Mesendoderm (in vitro differentiated cells): ENCODE data around the gene SMIM5.
"Not testable (repeated sequence)": the region's sequence is repeated elsewhere in the genome, so short reads cannot be mapped to it uniquely, and the experiment has no call there.

Experiments used
- DNase-seq: peaks from one replicate; pipeline ENCODE4 v3.0.0; 2013
- H2AK5ac ChIP-seq: 2 replicates; pipeline ENCODE4 v1.6.1; 2013; ENCODE audit warnings: low read length, inconsistent platforms
- H2BK120ac ChIP-seq: 2 replicates; pipeline ENCODE4 v1.6.1; 2013; ENCODE audit warnings: low read depth, mild to moderate bottlenecking, low read length, moderate library complexity, mixed read lengths
- H2BK15ac ChIP-seq: replicated peaks from 2 replicates; pipeline ENCODE4 v1.6.1; 2013; ENCODE audit warnings: low read depth, mild to moderate bottlenecking, moderate library complexity
- H2BK5ac ChIP-seq: 2 replicates; pipeline ENCODE4 v1.6.1; 2013; ENCODE audit warnings: low read length, inconsistent platforms
- H3K18ac ChIP-seq: 2 replicates; pipeline ENCODE4 v1.6.1; 2013; ENCODE audit warnings: mild to moderate bottlenecking, low read length, mixed read lengths
- H3K23ac ChIP-seq: one replicate; pipeline ENCODE4 v1.6.1; 2013; ENCODE audit warnings: low read length
- H3K27ac ChIP-seq: 2 replicates; pipeline ENCODE4 v1.5.1; 2013; ENCODE audit warnings: low read depth, mild to moderate bottlenecking, inconsistent platforms, low read length, moderate library complexity
- H3K27me3 ChIP-seq: 2 replicates; pipeline ENCODE4 v1.6.1; 2013; ENCODE audit warnings: low read length, control low read depth, mild to moderate bottlenecking, inconsistent platforms; ENCODE audit not compliant: insufficient read depth, poor library complexity
- H3K36me3 ChIP-seq: 2 replicates; pipeline ENCODE4 v1.6.1; 2013; ENCODE audit warnings: low read length, inconsistent platforms; ENCODE audit not compliant: control insufficient read depth, insufficient read depth
- H3K4ac ChIP-seq: one replicate; pipeline ENCODE4 v1.6.1; 2013; ENCODE audit warnings: low read depth, mild to moderate bottlenecking, low read length, moderate library complexity
- H3K4me1 ChIP-seq: 2 replicates; pipeline ENCODE4 v1.6.1; 2013; ENCODE audit warnings: low read depth, low read length, inconsistent platforms; ENCODE audit not compliant: control insufficient read depth
- H3K4me2 ChIP-seq: 2 replicates; pipeline ENCODE4 v1.6.1; 2013; ENCODE audit warnings: low read length
- H3K4me3 ChIP-seq: 2 replicates; pipeline ENCODE4 v1.5.1; 2013; ENCODE audit warnings: mild to moderate bottlenecking, low read length
- H3K56ac ChIP-seq: one replicate; pipeline ENCODE4 v1.6.1; 2013; ENCODE audit warnings: low read length
- H3K79me1 ChIP-seq: 2 replicates; pipeline ENCODE4 v1.6.1; 2013; ENCODE audit warnings: low read length, inconsistent platforms
- H3K79me2 ChIP-seq: 2 replicates; pipeline ENCODE4 v1.6.1; 2013; ENCODE audit warnings: mild to moderate bottlenecking, low read length; ENCODE audit not compliant: control insufficient read depth, insufficient read depth
- H3K9ac ChIP-seq: 2 replicates; pipeline ENCODE4 v1.6.1; 2013; ENCODE audit warnings: low read length, inconsistent platforms
- H4K5ac ChIP-seq: one replicate; pipeline ENCODE4 v1.6.1; 2013; ENCODE audit warnings: low read length
- H4K8ac ChIP-seq: one replicate; pipeline ENCODE4 v1.6.1; 2013; ENCODE audit warnings: low read depth, mild to moderate bottlenecking, control low read depth, low read length, moderate library complexity
- WGBS: extraction: QIAGEN DNeasy Blood & Tissue Kit; methylation state at CpG from one replicate; pipeline ENCODE4 v1.1.7; 2013; ENCODE audit warnings: low lambda C conversion rate, missing lambda C conversion rate; ENCODE audit not compliant: insufficient coverage; ENCODE audit errors: extremely low coverage; 5-methylcytosine and 5-hydroxymethylcytosine counted together

SMIM5 gene

DNA sequence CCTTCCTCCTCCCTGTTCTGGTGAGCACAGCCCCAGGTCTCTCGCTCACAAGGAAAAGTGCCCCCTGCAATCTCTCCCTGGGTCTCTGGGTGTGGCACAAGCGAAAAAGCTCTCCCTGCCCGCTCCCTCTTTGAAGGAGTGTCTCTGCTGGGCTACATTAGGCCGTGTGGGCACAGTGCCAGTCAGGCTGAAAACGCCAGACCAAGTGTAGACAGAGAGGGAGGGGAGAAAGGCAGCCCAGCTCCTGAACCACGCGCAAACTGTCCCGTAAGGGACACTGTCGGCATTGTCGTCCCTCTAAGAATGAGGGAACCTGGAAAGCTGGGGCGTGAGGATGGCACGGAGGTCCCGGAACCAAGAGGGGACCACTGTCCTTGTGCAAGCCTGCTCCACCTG, 3.9 kb downstream of the SMIM5 start:
- Histone ChIP-seq H3K18ac (no peak overlapping the region), H2BK15ac (no peak overlapping the region), H3K4me1 (peaks cover 3% of the 10 kb centered on the region), H3K4me3 (no peak overlapping the region), H4K8ac (no peak overlapping the region), H3K36me3 (no peaks in the 10 kb centered on the region), H4K5ac (no peak overlapping the region), H3K79me1 (no peaks in the 10 kb centered on the region), H3K27ac (no peak overlapping the region), H3K27me3 (no peaks in the 10 kb centered on the region), H2BK5ac (no peak overlapping the region), H3K23ac (no peak overlapping the region), H3K79me2 (no peaks in the 10 kb centered on the region), H2AK5ac (no peak overlapping the region), H3K4ac (no peak overlapping the region), H3K56ac (no peak overlapping the region), H3K9ac (no peak overlapping the region), H3K4me2 (no peak overlapping the region), H2BK120ac (no peak overlapping the region)
- WGBS, result no CpG with 5 or more reads among the region's 13 CpGs
- no peak for DNase-seq

DNA sequence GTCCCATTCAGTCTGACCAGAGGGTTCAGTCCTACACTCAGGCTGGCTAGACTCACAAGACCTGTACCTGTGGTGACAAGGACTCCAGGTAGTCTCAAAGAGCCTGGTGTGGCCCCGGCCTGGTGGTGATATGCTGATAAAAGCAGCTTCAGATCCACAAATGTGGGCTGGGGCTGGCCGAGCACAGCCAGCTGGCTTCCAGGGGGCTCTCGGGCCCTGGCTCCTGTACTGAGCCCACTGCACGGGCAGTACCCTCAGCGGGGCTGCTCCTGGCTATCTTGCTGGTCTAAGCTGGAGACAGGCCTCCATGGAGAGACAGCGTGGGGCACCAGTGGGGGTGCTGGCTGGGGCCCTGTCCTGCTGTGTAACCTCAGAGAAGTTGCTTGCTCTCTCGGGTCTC, 4.3 kb downstream of the SMIM5 start:
- Histone ChIP-seq H2BK120ac (no peak overlapping the region), H3K79me2 (no peaks in the 10 kb centered on the region), H3K36me3 (no peaks in the 10 kb centered on the region), H3K18ac (no peak overlapping the region), H2BK5ac (no peak overlapping the region), H3K4me2 (no peak overlapping the region), H4K5ac (no peak overlapping the region), H2BK15ac (no peak overlapping the region), H4K8ac (no peak overlapping the region), H3K9ac (no peak overlapping the region), H2AK5ac (no peak overlapping the region), H3K79me1 (no peaks in the 10 kb centered on the region), H3K4me3 (no peak overlapping the region), H3K27ac (no peak overlapping the region), H3K56ac (no peak overlapping the region), H3K4me1 (peaks cover 3% of the 10 kb centered on the region), H3K4ac (no peak overlapping the region), H3K27me3 (no peaks in the 10 kb centered on the region), H3K23ac (no peak overlapping the region)
- no peak for DNase-seq
- no CpG with 5 or more reads among the region's 7 CpGs for WGBS

DNA sequence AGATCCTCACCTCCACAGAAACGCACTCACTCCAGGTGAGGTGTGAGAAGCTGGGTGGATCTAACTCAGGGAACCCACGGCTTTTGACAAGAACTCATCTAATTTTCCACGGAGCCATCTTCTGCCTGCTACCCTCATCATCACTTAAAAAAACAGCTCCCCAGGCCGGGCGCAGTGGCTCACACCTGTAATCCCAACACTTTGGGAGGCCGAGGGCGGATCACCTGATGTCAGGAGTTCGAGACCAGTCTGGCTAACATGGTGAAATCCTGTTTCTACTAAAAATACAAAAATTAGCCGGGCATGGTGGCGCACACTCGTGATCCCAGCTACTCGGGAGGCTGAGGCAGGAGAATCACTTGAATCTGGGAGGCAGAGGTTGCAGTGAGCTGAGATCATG, 4.8 kb downstream of the SMIM5 start:
- H3K79me1 ChIP-seq, H3K9ac ChIP-seq, H3K4me3 ChIP-seq, H3K27me3 ChIP-seq, H2BK5ac ChIP-seq, H2BK15ac ChIP-seq, H2AK5ac ChIP-seq, DNase-seq, H3K18ac ChIP-seq, H4K5ac ChIP-seq, H2BK120ac ChIP-seq, H3K23ac ChIP-seq, H3K4ac ChIP-seq, H4K8ac ChIP-seq, H3K4me1 ChIP-seq, H3K4me2 ChIP-seq, H3K56ac ChIP-seq, H3K36me3 ChIP-seq, H3K27ac ChIP-seq, H3K79me2 ChIP-seq: not testable (repeated sequence)
- no CpG with 5 or more reads among the region's 12 CpGs for WGBS

DNA sequence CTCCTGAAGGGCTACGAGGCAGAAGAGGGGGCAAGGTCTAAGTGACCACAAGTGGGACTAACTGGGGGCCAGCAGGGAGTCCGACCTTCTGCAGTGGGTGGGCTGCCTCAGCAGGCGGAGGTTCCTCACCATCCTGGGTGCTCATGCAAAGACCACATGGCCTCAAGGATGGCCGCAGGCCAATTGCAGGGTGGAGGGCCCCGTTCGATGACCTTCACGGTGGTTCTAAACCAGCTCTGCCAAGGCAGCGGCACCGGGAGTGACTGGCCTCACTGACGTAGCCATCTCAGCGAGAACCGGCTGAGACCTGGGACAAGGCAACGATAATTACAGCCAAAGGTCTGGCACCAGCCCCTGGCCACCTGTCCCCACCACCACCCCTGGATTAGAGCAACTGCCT, 5.7 kb downstream of the SMIM5 start:
- H3K9ac ChIP-seq, result no peak overlapping the region
- no peak overlapping the region for H3K4me3 ChIP-seq
- H3K4me1 ChIP-seq, result no peaks in the 10 kb centered on the region
- no peaks in the 10 kb centered on the region for H3K79me2 ChIP-seq
- H3K18ac ChIP-seq, result no peak overlapping the region
- no peaks in the 10 kb centered on the region for H3K79me1 ChIP-seq
- H2BK120ac ChIP-seq, result no peak overlapping the region
- DNase-seq, result no peak
- no peak overlapping the region for H3K23ac ChIP-seq
- no peak overlapping the region for H2BK5ac ChIP-seq
- H4K8ac ChIP-seq, result no peak overlapping the region
- H2AK5ac ChIP-seq, result no peak overlapping the region
- no peaks in the 10 kb centered on the region for H3K27me3 ChIP-seq
- H3K4ac ChIP-seq, result no peak overlapping the region
- H2BK15ac ChIP-seq, result no peak overlapping the region
- H3K56ac ChIP-seq, result no peak overlapping the region
- no peak overlapping the region for H3K27ac ChIP-seq
- H3K4me2 ChIP-seq, result no peak overlapping the region
- no peaks in the 10 kb centered on the region for H3K36me3 ChIP-seq
- H4K5ac ChIP-seq, result no peak overlapping the region
- no CpG with 5 or more reads among the region's 13 CpGs for WGBS

DNA sequence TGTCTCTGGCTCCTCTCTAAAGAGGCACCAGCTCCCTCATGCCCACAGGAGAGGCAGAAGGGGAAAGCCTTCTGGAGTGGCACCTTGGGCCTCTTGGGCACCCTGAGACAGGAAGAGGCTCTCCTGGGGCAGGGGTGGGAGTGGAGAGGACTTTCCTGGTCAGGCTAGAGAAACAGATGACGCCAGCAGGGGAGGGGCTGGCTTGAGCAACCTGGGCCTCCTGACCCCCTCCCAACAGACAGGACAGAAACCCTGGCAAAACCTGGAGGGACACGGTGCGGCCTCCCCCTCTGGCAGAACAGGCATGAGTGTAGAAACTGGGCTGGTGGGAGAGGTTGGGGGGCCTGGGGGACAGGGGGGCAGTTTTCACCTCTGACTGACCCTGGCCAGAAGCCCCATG, 6.1 kb downstream of the SMIM5 start:
- Histone ChIP-seq H2AK5ac (no peak overlapping the region), H4K5ac (no peak overlapping the region), H3K36me3 (no peaks in the 10 kb centered on the region), H3K27me3 (no peaks in the 10 kb centered on the region), H3K18ac (no peak overlapping the region), H3K56ac (no peak overlapping the region), H3K79me2 (no peaks in the 10 kb centered on the region), H3K4me3 (no peak overlapping the region), H3K23ac (no peak overlapping the region), H2BK120ac (no peak overlapping the region), H4K8ac (no peak overlapping the region), H3K27ac (no peak overlapping the region), H3K4ac (no peak overlapping the region), H2BK15ac (no peak overlapping the region), H3K4me1 (no peaks in the 10 kb centered on the region), H3K4me2 (no peak overlapping the region), H3K9ac (no peak overlapping the region), H2BK5ac (no peak overlapping the region), H3K79me1 (no peaks in the 10 kb centered on the region)
- no peak for DNase-seq
- WGBS, result no CpG with 5 or more reads among the region's 3 CpGs

DNA sequence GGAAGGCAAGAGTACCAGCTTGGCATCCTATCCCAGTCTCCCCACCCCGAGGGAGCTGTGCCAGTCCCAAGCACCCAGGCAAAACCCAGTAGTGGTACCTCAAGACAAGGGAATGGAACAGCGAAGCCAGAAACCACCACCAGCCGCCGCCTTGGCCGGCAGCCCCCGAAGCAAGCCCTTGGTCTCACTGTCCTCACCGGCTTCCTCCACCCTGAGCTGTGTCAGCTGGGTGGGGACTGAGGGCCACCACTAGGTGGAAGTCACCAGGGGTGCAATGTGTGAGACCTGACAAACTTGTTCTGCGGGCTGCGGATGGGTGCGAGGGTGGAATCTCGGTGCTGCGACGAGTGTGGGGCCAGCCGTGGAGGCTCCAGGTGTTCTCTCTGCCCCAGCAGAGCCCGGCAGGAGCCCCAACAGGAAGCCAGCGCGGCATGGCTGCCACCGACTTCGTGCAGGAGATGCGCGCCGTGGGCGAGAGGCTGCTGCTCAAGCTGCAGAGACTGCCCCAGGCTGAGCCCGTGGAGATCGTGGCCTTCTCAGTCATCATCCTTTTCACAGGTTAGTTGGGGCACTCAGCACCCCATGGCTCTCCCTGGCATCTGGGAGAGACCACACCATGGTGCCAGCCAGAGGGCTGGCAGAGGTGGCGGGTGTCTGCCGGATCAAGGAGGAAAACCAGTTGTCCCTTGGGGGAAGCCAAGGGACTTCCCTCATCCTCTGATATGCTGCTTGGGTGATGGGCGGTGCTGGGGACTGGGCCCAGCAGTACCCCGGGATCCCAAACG, 6.7 kb downstream of the SMIM5 start:
- H2BK15ac ChIP-seq, result no peak overlapping the region
- H3K4ac ChIP-seq, result no peak overlapping the region
- no peaks in the 10 kb centered on the region for H3K79me2 ChIP-seq
- no peak overlapping the region for H3K56ac ChIP-seq
- H3K79me1 ChIP-seq, result no peaks in the 10 kb centered on the region
- H4K5ac ChIP-seq, result no peak overlapping the region
- no CpG with 5 or more reads among the region's 30 CpGs for WGBS
- no peak overlapping the region for H2AK5ac ChIP-seq
- H3K4me2 ChIP-seq, result no peak overlapping the region
- no peaks in the 10 kb centered on the region for H3K27me3 ChIP-seq
- H4K8ac ChIP-seq, result no peak overlapping the region
- no peak overlapping the region for H2BK5ac ChIP-seq
- H3K27ac ChIP-seq, result no peak overlapping the region
- no peak for DNase-seq
- no peak overlapping the region for H3K4me3 ChIP-seq
- no peak overlapping the region for H3K23ac ChIP-seq
- H3K36me3 ChIP-seq, result no peaks in the 10 kb centered on the region
- no peak overlapping the region for H3K18ac ChIP-seq
- H2BK120ac ChIP-seq, result no peak overlapping the region
- no peaks in the 10 kb centered on the region for H3K4me1 ChIP-seq
- no peak overlapping the region for H3K9ac ChIP-seq
